ENCODE measurements around the gene C17orf107. TPM values are rescaled to one million over a fixed set of nuclear protein-coding genes. Genes with fewer than 3 reads are reported as not detected.

Gene C17orf107
- total and polyA plus RNA-seq, 2 of the 13 experiments (the other 11 are each of a cell fraction or from before 2014, with no cell fraction given), result 0.20 to 0.59 TPM

GRCh38 chr17:4948931-4949320, 49.6 kb downstream of the C17orf107 start (continued):
- no peak; the same call in 1 of the 2 replicates for TF ChIP-seq SIN3A (IDR thresholded peaks at IDR 0.05; ENCODE audit: borderline replicate concordance, low read depth, low read length)
- TF ChIP-seq ELF3 (CRISPR knock-in tag; IDR thresholded peaks at IDR 0.05), result no peak
- TF ChIP-seq ZNF382 (CRISPR knock-in tag; IDR thresholded peaks at IDR 0.05; ENCODE audit: borderline replicate concordance), result no peak
- TF ChIP-seq ZNF782 (CRISPR knock-in tag; IDR thresholded peaks at IDR 0.05; ENCODE audit: borderline replicate concordance), result no peak
- TF ChIP-seq, protein P1, sequence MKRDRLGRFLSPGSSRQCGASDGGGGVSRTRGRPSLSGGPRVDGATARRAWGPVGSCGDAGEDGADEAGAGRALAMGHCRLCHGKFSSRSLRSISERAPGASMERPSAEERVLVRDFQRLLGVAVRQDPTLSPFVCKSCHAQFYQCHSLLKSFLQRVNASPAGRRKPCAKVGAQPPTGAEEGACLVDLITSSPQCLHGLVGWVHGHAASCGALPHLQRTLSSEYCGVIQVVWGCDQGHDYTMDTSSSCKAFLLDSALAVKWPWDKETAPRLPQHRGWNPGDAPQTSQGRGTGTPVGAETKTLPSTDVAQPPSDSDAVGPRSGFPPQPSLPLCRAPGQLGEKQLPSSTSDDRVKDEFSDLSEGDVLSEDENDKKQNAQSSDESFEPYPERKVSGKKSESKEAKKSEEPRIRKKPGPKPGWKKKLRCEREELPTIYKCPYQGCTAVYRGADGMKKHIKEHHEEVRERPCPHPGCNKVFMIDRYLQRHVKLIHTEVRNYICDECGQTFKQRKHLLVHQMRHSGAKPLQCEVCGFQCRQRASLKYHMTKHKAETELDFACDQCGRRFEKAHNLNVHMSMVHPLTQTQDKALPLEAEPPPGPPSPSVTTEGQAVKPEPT (CRISPR knock-in tag; IDR thresholded peaks at IDR 0.05; ENCODE audit: low read depth), result no peak
- TF ChIP-seq SATB2 (CRISPR knock-in tag; IDR thresholded peaks at IDR 0.05), result no peak
- TF ChIP-seq ZNF451 (CRISPR knock-in tag; IDR thresholded peaks at IDR 0.05), result no peak
- no peak for TF ChIP-seq KMT2A (CRISPR knock-in tag; IDR thresholded peaks at IDR 0.05)
- no peak for TF ChIP-seq MAFF (IDR thresholded peaks at IDR 0.05; ENCODE audit: low read depth, low read length)
- no peak for TF ChIP-seq ZNF251 (CRISPR knock-in tag; IDR thresholded peaks at IDR 0.05)
- TF ChIP-seq, protein P2, sequence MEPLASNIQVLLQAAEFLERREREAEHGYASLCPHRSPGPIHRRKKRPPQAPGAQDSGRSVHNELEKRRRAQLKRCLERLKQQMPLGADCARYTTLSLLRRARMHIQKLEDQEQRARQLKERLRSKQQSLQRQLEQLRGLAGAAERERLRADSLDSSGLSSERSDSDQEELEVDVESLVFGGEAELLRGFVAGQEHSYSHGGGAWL (CRISPR knock-in tag; IDR thresholded peaks at IDR 0.05), result no peak
- TF ChIP-seq ZNF839 (CRISPR knock-in tag; IDR thresholded peaks at IDR 0.05; ENCODE audit: borderline replicate concordance), result no peak
- TF ChIP-seq ZNF550 (CRISPR knock-in tag; IDR thresholded peaks at IDR 0.05; ENCODE audit: borderline replicate concordance), result no peak
- TF ChIP-seq ZNF577 (CRISPR knock-in tag; IDR thresholded peaks at IDR 0.05; ENCODE audit: borderline replicate concordance, low read depth), result no peak
- TF ChIP-seq, protein P3, sequence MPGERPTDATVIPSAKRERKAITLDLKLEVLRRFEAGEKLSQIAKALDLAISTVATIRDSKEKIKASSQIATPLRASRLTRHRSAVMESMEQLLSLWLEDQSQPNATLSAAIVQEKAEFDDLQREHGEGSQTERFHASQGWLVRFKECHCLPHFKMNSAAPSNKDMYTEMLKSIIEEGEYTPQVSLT (CRISPR knock-in tag; IDR thresholded peaks at IDR 0.05; ENCODE audit: borderline replicate concordance, low read depth), result no peak
- TF ChIP-seq RAD21 (CRISPR knock-in tag; IDR thresholded peaks at IDR 0.05), result peak; percentile 30

All from HepG2 (cell line).